Ovary (tissue), 9 donors: Measurements from ENCODE around the gene DGKK. TPM values are rescaled to one million over a fixed set of nuclear protein-coding genes. Genes with fewer than 3 reads are reported as not detected.
"Not testable (repeated sequence)": the region's sequence is repeated elsewhere in the genome, so short reads cannot be mapped to it uniquely, and the experiment has no call there.

Experiments used
- DNase-seq, 5 donors: peaks; one replicate each; pipeline ENCODE4 v3.0.0-alpha.2; 2019 to 2020
- H3K27ac ChIP-seq, 2 donors: fragments of 200-600 bp; one replicate each; pipeline versions ENCODE4 v1.5.1 to v1.8.0; 2019 to 2022
- H3K27me3 ChIP-seq: fragments of 200-600 bp; one replicate; pipeline ENCODE4 v1.8.0; 2022
- H3K36me3 ChIP-seq: fragments of 200-600 bp; sonication (generic); one replicate; pipeline ENCODE4 v1.5.1; 2019
- H3K4me1 ChIP-seq: one replicate; pipeline ENCODE4 v1.8.1; 2013; ENCODE audit warnings: mild to moderate bottlenecking, moderate library complexity; ENCODE audit not compliant: insufficient read depth
- H3K4me3 ChIP-seq: fragments of 200-600 bp; sonication (generic); one replicate; pipeline ENCODE4 v1.5.1; 2017
- H3K9me3 ChIP-seq, 2 donors: fragments of 200-600 bp in 1 of 2; sonication (generic) in 1 of 2; one replicate each; pipeline versions ENCODE4 v1.5.1 to v1.8.1; 2013 to 2019; ENCODE audit warnings: mild to moderate bottlenecking in 1 of 2, moderate library complexity in 1 of 2
- CTCF ChIP-seq, 3 donors: fragments of 450-650 bp in 2 of 3; fragments of 200-600 bp in 1 of 3; IDR thresholded peaks; one replicate each; pipeline versions ENCODE4 v1.5.1 to v1.8.0; 2016 to 2022; ENCODE audit warnings: antibody characterized with exemption in 3 of 3, mild to moderate bottlenecking in 1 of 3
- EP300 ChIP-seq: sonication (generic); formaldehyde crosslinking; IDR thresholded peaks from one replicate; pipeline ENCODE4 v1.6.1; 2017; ENCODE audit warnings: antibody characterized with exemption
- POLR2A ChIP-seq: fragments of 450-650 bp; IDR thresholded peaks from one replicate; pipeline ENCODE4 v1.6.1; 2017; ENCODE audit warnings: antibody characterized with exemption, mild to moderate bottlenecking, moderate library complexity
- WGBS, 3 donors: extraction: QIAGEN DNeasy Blood & Tissue Kit in 1 of 3; methylation state at CpG; one replicate each; pipeline versions ENCODE4 v1.1.5 to v1.1.7; 2013 to 2017; 5-methylcytosine and 5-hydroxymethylcytosine counted together
- intact Hi-C, 4 donors: fragments of 100-400 bp; cut with DNase I; formaldehyde crosslinking; loops; one replicate each; pipeline versions ENCODE4 v1.11.0 to v1.15.1; 2022 to 2023
- polyA plus RNA-seq, 2 donors: library from polyadenylated mRNA; stranded (reverse); fragments of 200-250 nt in 1 of 2; fragments of 350-450 nt in 1 of 2; fragmentation: Illumina TruSeq in 1 of 2; extraction: RNeasy Lipid Tissue Mini Kit (QIAGEN cat#74804) in 1 of 2; gene quantifications; one replicate each; pipeline ENCODE4 v1.2.3, GENCODE V29; 2013 to 2014
- total RNA-seq, 7 donors: library from RNA; depleted of rRNA in 2 of 7; stranded (reverse); fragments of >200 nt in 2 of 7; fragmentation: NEBNext Ultra II Directional in 3 of 7; extraction: Animal tissue kit (Norgen Biotek cat#: 25700) in 3 of 7; gene quantifications; one replicate each; pipeline versions ENCODE4 v1.1.0 to v1.2.4, GENCODE V29; 2016 to 2023
- donor health status: DM: no; HTN: no; CAD: no; lungs with moderate emphysema.
- donor health status: DM: no; HTN: no; CAD: no.
- donor health status: Bipolar disorder and iron deficiency.
- donor health status: DM: yes; HTN: yes; CAD: no.
- donor health status: DM: no; HTN: no; CAD: no.
- donor health status: DM: yes; HTN: yes; CAD: no.

Gene DGKK
- total and polyA plus RNA-seq, 9 donors: 0.11 TPM; not detected in 8

- Histone ChIP-seq H3K27me3 (no peaks in the 10 kb centered on the region), H3K4me3 (no peak overlapping the region), H3K9me3 (no peaks in the 10 kb centered on the region), H3K36me3 (no peaks in the 10 kb centered on the region), H3K4me1 (no peaks in the 10 kb centered on the region), H3K27ac (no peak overlapping the region)
- no peak for DNase-seq
- TF ChIP-seq CTCF (IDR thresholded peaks at IDR 0.05): no peak
- intact Hi-C loops: no loop called here
- 74 to 77% (median 75%) methylated on average over 9 of the region's 9 CpGs for WGBS, 3 donors
These were observed 95.0 kb downstream of the DGKK start for GRCh38 chrX:50375481-50376267.

- no peak overlapping the region for H3K27ac ChIP-seq
- no peak for DNase-seq
- H3K36me3 ChIP-seq: no peaks in the 10 kb centered on the region
- H3K4me3 ChIP-seq: no peak overlapping the region
- no peak for TF ChIP-seq POLR2A
- no peak for TF ChIP-seq CTCF (IDR thresholded peaks at IDR 0.05)
- no peak for TF ChIP-seq EP300
- no peaks in the 10 kb centered on the region for H3K4me1 ChIP-seq
- intact Hi-C loops: no loop called here
- H3K27me3 ChIP-seq: no peaks in the 10 kb centered on the region
- WGBS, 3 donors: 50 to 65% (median 53%) methylated on average over 4 of the region's 4 CpGs
- no peaks in the 10 kb centered on the region for H3K9me3 ChIP-seq
These were observed 97.7 kb downstream of the DGKK start for GRCh38 chrX:50372966-50373365.

GRCh38 chrX:50343917-50344316 is 126.7 kb downstream of the DGKK start:
- Histone ChIP-seq H3K27ac (no peak overlapping the region), H3K9me3 (no peaks in the 10 kb centered on the region), H3K4me3 (no peak overlapping the region), H3K36me3 (no peaks in the 10 kb centered on the region), H3K27me3 (no peaks in the 10 kb centered on the region), H3K4me1 (no peaks in the 10 kb centered on the region)
- intact Hi-C loops: no loop called here
- TF ChIP-seq POLR2A: no peak
- TF ChIP-seq EP300: no peak
- TF ChIP-seq CTCF (IDR thresholded peaks at IDR 0.05): no peak
- no peak for DNase-seq

- peaks cover 0 to 4% of the 10 kb centered on the region in 2 donors for H3K9me3 ChIP-seq
- no peak overlapping the region for H3K27ac ChIP-seq
- DNase-seq: no peak
- no peaks in the 10 kb centered on the region for H3K36me3 ChIP-seq
- H3K4me1 ChIP-seq: no peaks in the 10 kb centered on the region
- no peak overlapping the region for H3K4me3 ChIP-seq
- H3K27me3 ChIP-seq: no peaks in the 10 kb centered on the region
- 74 to 80% (median 77%) methylated on average over 6 of the region's 6 CpGs for WGBS, 3 donors
- no peak for TF ChIP-seq EP300
- no peak for TF ChIP-seq CTCF (IDR thresholded peaks at IDR 0.05)
- intact Hi-C loops: no loop called here
These were observed 137.3 kb downstream of the DGKK start for GRCh38 chrX:50333308-50333707.

GRCh38 chrX:50332668-50333067 is 138.0 kb downstream of the DGKK start:
- H3K27ac ChIP-seq, H3K4me3 ChIP-seq, intact Hi-C loops, H3K36me3 ChIP-seq, DNase-seq, H3K4me1 ChIP-seq, H3K9me3 ChIP-seq, H3K27me3 ChIP-seq: not testable (repeated sequence)
- WGBS, 3 donors: 14 to 35% (median 30%) methylated on average over 5 of the region's 5 CpGs
